Activated gamma-delta T cell treated with Interleukin-2 at 50 U/mL for 16 hours (primary cell): ENCODE measurements around the gene MS4A18.
"Not testable (repeated sequence)": the region's sequence is repeated elsewhere in the genome, so short reads cannot be mapped to it uniquely, and the experiment has no call there.

Experiments
- DNase-seq: peaks from one replicate; pipeline ENCODE4 v3.0.0-alpha.2; 2020

MS4A18 gene

DNA sequence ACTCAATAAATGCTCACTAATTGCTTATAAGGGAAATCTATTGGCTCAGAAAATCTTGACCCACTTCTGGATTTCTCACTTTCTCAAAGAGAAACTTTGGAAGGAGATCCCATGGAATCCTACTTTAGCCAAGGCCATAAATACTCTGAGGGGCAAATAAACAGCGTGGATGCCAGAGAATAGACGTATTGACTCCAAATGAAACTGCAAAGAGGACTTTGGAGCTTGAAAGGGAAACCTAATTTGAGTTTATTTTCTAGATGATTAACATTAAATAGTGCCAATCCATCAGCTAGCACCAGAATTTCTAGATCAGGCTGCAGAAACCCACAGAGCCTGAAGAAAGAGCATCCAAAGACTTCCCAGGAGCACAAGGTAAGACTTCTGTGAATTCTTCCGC lies at the start of gene MS4A18:
Gene MS4A18 (plus strand): TSS at position 301 of the 400 bp plus-strand sequence.
- DNase-seq: no peak

DNA sequence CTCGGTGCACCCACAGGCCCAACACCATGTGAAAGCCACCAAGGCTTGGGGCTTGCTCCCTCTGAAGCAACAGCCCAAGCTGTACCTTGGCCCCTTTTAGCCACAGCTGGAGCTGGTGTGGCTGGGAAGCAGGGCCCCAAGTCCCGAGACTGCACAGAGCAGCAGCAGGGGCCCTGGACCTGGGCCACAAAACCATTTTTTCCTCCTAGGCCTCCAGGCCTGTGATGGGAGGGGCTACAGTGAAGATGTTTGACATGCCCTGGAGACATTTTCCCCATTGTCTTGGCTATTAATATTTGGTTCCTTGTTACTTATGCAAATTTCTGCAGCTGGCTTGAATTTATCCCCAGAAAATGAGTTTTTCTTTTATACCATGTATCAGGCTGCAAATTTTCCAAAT lies 46.3 kb upstream of the MS4A18 start:
- not testable (repeated sequence) for DNase-seq

DNA sequence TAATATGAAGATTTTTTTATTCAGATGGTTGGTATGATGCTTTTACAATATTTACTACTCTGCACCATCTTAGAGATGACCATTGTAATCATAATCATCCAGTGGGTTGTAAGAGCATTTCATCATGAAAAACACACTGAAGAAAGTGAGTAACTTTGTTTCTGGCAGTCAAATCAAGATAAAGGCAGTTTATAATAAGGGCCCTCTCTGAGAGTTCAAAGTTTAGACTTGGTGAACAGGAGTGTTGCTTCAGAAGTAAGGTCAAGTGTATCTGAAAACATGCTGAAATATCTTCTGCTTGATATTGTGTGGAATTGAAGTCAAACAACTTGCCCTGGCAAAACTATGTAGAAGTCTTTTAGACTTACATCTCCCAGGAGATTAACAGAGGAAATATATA lies 44.6 kb upstream of the MS4A18 start:
- DNase-seq: no peak

DNA sequence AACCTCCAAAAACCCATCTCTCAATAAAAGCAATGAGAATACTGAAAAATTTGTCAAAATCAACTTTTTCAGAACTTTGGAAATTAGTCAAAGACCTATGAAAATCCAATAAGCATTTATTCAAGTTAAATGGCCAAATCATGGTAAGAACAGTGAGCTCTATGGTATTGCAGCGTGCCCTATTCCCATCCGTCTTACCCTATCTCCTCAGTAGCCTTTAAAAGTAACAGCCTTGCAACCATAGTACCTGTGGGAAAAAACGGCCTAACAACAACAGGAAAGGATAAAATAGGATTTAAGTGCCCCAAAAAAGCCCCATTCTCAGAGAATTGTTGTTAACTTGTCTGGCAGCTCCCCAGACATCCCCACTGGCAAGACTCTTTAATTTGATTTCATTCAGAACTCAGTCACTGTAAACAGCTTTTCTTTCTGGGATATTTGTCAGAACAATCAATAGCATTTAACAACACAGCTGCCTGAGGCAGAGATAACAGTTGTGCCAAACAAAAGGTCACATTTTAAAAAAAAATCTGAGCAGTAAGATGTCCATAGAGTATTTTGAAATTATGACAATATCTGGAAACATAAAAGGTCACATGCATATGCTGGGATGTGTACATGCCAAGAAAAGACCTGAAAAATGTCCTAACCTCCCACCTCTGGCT lies 43.9 kb upstream of the MS4A18 start:
- DNase-seq: no peak

DNA sequence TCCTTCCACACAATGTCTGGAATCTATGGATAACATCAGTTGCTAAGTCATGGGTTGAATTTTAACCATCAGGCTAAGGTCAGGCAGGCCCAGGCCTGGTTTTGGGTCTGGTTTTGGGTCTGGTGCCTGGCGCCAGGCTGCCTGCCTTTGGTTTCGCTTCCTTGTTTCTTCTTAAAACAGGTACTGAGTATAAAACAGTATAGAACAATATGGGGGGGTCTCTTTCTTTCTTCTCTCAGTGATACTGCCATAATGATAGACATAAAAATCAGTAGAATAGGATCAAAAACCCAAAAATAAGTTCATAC lies 40.0 kb upstream of the MS4A18 start:
- DNase-seq: not testable (repeated sequence)

DNA sequence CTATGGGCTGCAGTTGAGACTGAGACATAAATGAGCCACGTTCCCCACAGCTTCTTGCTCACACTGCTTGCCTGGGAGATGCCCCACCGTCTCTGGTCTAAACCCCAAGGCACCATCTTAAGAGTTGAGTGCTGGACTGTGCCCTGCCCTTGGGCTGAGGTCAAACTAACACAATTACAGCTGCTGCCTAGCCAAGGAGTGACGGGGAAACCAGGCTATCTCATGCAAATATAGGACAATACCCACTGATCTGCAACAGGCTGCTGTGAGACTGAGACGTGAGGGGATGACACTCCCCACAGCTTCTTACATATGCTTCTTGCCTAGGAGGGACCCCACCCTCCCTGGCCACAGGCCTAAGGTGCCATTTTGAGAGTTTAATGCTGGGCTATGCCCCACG lies 32.9 kb upstream of the MS4A18 start:
- no peak for DNase-seq

DNA sequence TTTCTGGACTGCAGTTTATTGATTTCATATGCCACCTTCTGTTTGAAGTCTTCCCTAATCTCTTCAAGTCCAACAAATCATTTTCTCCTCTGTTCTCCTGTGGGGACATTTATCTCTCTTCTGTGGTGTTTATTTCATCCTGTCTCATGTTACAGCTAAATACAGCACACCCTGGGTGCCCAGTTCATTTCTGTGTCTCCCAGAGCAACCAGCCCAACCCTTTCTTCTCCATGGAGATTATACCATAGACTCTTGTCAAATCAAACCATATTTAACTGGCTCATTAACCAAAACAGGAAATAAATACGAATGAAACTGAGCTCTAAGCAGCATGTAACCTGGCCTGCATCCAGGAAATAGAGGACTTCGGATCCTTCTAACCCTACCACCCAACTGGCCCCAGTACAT lies 25.2 kb upstream of the MS4A18 start, which contains the start of gene MS4A8:
Gene MS4A8 (plus strand): TSS at position 329 of the 408 bp plus-strand sequence. CDS start 1,249 bp downstream, outside the sequence.
- DNase-seq: no peak

DNA sequence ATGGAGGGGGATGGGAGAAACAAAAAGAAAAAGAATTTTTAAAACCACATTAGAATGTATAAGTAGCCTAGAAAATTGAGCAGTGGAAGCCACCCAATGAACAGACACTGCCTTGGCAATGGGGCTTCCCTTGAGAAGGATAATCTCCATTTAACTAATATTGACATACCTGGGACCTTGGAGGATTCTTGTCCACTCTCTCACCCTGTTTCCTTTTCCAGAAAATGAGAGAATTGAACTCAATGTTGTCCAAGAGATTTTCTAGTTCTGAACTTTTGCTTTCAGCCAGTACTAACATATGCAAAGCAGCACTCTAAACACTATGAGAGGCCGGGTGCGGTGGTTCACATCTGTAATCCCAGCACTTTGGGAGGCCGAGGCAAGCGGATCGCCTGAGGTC lies 24.6 kb upstream of the MS4A18 start:
- no peak for DNase-seq

DNA sequence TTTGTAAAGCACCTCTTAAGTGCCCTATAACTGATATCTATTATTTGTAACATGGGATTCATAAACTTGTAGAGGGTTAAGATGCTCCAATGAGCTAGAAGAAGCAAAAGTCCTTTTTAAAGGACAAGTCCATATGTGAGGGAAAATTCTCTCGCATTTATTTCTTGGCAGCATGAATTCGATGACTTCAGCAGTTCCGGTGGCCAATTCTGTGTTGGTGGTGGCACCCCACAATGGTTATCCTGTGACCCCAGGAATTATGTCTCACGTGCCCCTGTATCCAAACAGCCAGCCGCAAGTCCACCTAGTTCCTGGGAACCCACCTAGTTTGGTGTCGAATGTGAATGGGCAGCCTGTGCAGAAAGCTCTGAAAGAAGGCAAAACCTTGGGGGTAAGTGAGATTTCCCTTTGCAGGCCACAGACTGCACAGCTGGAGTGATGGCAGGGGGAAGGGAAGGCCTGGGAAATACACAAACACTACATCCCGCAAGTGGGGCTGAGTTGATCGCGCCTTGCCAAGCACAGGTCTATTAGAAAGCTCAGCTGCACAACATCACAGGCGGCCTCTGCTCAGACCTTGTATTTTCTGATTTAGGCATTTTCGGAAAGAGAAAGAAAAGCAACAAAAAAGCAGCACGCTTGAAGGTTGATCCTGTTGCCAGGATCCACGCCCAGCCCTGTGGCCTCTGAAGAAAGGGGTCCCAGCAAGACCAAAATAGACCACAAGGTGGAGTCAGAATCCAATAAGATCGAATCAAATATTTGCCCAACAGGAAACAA lies 23.6 kb upstream of the MS4A18 start:
- DNase-seq: no peak

DNA sequence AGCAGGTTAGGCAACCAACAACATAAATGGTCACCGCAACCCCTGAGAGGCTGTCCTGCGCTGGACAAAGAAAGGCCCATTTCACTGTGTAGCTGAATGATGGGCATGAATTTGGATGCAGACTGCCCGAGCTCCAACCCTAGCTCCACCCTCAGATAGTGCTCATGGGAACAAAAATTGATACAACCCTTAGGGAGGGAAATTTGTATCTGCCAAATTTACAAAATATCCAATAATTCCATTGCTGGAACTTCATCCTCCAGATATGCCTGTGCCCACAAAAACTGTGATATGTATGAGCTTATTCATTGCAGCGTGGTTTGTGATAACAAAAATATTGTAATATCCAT lies 23.1 kb upstream of the MS4A18 start:
- DNase-seq: no peak

DNA sequence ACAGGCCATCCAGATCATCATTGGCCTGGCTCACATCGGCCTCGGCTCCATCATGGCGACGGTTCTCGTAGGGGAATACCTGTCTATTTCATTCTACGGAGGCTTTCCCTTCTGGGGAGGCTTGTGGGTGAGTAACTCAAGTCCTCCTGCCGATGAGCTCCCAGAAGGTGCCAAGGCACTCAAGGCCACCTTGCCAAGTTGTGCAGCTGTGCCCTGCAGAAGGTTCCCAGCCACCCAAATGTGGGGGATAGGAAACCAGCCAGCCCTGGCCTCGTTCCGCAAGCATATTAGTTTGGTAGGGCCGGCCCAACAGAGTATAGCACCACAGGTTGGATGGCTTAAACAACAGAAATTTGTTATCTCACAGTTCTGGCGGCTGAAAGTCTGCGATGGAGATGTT lies 21.1 kb upstream of the MS4A18 start:
- DNase-seq: no peak

DNA sequence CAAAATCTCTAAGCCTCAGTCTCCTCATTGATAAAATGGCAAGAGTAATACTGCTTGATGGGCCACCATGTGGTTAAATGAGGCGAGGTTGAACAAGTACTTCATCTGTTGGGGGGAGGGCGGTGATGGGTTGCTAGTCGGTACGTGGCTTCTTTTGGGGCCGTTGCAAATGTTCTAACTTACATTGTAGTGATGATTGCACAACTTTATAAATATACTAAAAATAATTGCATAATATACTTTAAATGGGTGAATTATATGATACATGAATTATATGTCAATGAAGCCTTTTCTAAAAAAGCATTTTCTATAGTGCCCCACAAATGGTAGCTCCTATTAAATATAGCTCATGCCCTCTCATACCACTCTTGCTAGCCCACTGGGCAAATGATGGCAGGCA lies 18.6 kb upstream of the MS4A18 start:
- no peak for DNase-seq

DNA sequence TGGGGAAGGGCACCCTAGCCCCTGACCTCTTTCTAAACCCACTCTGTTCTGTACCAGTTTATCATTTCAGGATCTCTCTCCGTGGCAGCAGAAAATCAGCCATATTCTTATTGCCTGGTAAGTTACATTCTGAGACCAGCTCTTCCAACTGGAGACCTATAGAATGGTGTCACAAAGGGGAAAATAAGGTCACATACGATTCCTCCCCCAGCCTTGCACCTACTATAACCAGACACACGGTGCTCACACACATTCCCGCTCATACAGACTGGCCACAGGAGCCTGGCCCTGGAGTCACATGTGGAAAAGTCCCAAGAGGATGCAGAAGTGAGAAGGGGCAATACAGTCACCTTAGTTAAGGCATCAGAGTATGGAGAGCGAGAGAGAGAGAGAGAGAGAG lies 17.6 kb upstream of the MS4A18 start:
- no peak for DNase-seq

DNA sequence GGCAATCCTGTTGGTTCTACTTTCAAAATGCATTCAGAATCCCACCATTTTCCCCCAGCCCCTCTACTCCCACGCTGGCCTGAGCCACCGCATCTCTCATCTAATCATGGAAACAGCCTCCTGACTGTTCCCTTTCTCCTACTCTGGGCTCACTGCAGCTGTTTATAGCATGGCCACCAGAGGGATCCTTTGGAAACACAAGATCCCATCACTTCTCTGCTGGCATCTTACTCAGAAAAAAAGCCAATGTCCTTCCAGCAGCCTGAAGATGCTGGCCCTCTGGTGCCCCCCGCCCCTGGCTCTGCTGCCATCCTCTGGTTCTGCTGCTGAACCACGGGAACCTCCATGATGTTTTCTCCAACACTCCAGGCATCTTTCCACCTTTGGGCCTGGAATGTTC lies 14.0 kb upstream of the MS4A18 start:
- no peak for DNase-seq

DNA sequence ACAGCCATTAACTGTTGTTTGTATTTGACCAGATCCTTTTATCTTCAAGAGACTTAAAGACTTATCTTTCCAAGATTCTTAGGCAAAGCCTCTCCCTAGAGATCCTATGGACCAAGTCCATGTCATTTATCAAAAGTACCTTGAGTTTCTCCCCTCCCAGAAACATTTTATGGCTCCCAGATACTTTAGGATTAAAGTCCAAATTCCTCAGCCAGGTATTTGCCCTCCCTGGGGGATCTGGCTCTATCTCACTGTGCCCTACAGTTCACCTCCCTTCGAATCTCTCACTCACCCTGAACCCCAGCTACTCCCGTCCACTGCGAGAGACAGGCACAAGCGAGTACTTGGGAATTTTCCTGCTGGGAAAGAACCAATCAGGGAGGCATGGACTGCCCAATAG lies 13.2 kb upstream of the MS4A18 start:
- no peak for DNase-seq

DNA sequence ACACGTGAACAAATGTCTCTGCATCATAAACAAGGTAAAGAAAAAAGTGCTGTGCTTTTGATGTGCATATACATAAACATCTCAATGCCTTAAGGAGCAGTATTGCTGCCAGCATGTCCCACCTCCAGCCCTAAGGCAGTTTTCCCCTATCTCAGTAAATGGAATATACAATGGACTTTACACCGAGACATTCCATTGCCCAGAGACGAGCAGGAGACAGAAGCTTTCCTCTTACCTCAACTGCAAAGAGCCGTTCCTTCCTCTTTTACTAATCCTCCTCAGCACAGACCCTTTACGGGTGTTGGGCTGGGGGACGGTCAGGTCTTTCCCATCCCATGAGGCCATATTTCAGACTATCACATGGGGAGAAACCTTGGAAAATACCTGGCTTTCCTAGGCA lies 11.1 kb upstream of the MS4A18 start:
- DNase-seq: not testable (repeated sequence)

DNA sequence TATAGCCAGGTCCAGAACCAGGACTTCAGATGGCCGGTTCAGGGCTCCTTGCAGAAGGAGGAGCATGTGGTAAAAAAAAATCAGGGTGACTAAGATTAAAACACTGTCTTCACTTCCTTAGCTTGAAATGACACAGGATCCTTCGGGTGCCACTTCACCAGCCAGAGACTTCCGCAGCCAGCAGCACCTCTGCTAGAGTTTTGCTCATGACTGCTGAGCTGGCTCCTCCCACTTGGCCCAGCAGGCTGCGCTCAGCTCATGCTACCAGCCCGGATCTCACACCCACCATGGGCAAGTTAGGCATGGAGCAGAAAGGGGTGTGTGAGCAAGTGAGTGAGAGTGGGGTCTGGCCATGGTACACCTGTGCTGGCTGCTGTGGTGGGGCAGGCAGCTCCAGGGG lies 6.6 kb upstream of the MS4A18 start:
- DNase-seq: no peak

DNA sequence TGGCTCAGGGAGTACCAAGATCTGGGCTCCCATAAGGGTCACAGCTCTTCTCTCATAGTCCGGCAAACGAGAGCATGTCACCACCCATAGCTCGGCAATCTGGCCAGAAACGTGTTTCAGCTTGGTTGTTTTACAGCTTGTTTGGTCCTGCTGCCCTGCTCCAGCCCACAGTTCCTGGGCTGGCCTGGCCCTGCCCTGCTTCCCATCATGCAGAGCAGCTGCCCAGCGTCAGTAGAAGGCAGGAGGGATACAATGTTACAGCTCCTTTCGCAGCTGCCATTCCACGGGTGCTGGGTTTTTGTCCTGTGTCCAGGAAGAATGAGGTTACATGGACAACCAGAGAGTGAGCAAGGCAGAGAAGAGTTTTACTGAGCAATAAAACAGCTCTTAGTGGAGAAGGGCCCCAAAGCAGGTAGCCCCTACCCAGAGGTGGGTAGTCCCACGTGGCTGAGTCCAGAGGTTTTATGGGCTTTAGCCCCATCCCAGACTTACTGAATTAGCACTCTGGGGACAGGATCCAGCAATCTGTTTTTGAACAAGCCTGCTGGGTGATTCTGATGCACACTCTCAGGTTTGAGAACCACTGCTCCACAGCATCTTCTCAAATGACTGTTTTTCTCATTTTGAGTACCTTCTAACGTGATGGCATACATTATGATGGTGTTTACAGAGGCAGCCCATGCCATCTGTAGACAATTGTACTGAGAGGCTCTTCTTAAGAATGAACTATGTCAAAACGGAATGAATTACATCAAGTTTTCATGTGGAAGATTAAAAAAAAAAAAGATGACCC lies 5.8 kb upstream of the MS4A18 start:
- DNase-seq: no peak

DNA sequence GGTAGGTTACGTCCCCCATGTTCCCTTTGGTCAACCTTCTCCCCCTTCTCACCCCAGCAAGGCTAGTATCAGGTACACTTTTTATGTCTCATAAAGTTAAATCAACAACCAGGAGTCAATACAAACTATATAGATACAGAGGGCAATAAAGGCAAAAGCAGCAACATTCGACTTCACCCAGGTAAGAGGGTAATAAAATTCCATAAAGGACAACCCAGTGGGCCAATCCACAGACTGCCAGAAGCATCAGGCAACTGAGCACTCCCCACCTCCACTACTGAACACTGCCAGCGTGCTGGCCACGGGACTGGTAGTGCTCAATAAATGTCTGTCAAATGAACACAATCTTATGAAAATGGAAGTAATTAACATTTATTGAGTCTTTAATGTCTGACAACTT lies 5.1 kb upstream of the MS4A18 start:
- no peak for DNase-seq

DNA sequence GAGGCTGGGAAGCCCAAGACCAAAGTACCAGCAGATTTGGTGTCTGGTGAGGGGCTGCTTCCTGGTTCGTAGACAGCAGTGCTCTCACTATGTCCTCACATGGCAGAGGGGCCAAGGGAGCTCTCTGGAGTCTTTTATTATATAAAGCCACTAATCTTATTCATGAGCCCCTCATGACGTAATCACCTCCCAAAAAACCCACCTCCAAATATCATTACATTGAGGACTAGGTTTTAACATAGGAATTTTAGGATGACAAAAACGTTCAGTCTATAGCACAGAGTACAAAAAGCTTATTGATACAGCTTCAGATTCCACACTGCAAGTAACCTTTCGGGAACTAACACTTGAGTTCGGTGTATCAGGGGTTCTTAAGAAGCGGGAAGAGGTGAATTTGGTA lies 4.1 kb upstream of the MS4A18 start:
- no peak for DNase-seq

DNA sequence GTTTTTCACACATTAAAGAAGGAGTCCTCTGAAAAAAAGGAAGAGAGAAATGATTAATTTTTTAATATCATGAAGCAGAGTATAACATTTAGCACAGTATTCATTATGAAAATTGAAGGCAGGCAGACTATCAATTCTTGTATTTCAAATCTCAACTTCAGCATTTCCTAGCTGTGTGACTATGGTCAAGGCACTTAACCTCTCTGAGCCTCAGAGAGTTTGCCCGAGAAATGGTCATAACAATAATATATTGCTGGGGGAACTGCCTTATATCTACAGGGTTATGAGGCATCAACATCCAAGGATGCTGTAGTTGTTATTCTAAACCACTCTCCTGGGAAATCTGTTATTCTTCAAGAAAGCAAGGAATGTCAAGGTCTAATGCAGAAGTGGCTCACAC lies 1.1 kb downstream of the MS4A18 start:
- no peak for DNase-seq

DNA sequence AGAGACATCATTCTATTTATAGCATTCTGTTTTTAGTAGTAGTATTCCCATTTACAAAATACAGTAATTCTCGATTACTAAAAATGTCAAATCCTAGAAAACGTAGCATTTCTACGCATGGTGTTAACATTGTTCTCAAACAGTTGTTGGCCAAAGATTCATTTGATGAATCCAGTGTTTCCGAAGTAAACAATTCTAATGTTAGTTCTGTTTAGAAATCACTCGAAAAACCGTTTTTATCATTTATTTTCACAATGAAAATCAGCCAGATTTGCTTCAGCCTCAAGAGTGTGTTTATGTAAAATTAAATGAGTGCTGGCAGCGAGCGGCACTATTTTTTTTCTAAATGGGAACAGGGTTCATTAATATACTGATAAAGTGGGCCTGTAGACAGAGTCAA lies 7.1 kb downstream of the MS4A18 start:
- no peak for DNase-seq

DNA sequence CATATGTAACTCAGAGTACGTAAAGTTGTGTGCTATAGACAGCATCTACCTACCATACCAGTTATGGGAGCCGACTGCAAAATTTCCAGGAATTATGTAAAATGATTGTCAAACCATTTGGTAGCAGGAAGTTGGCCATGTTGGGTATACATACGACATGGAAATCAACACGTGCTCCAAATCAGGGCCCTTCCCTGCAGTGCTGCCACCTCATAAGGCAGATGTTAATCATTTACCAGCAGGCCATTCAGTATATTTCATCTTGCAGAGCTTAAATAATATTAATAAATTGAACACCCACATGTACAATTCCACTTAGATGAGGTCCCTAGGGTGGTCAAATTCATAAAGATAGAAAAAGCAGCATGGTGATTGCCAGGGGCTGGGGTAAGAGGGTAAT lies 9.8 kb downstream of the MS4A18 start:
- DNase-seq: no peak

DNA sequence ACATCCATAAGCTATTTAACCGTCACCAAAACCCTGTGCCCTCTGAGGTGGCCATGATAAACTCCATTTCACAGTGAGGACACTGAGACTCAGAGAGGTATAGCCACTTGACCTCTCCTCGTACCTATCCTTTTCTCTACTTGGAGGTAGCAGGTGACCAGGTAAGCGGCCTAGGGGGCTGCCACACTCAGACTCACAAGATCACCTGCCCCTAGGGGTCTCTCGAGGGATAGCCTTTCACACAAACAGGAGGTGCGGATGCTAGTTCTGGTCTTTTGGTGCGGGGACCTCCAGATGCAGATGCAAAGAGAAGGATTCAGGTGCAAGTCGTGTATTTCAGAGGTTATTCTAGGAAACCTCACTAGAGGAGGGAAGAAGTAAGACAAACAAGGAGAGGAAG lies 14.6 kb downstream of the MS4A18 start:
- DNase-seq: no peak
